Occipital lobe (tissue), 2 donors: ENCODE results near the gene GAS2. TPM values are rescaled to one million over a fixed set of nuclear protein-coding genes. Genes with fewer than 3 reads are reported as not detected.

Experiments used
- DNase-seq: peaks from one replicate; lab custom pipeline; 2025; lab: John Stamatoyannopoulos, UW
- total RNA-seq: library from RNA; depleted of rRNA; stranded (reverse); fragments of >200 nt; gene quantifications from one replicate; pipeline ENCODE4 v1.2.3, GENCODE V29; 2014

GAS2 gene
- total RNA-seq, 1 donor from 2014 or later = 13.4 TPM

DNA sequence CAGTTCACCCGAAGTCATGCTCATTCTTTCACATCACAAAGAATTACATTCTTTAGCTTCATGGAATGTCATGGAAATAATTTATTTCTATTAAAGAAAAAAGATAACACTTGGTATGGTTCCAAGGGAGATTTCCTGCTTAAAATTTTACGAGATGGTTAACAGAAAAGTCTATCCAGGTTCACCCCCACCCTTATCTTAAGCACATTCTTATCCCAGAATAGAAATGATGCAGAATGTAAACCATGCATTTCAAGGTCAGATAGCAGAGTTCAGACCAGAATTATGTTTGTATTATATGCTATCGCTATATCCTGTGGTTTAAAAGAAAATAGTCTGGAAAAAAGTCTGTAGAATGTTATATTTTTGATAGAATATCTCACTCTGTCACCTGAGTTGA is 58.7 kb downstream of the GAS2 start:
- DNase-seq = no peak

DNA sequence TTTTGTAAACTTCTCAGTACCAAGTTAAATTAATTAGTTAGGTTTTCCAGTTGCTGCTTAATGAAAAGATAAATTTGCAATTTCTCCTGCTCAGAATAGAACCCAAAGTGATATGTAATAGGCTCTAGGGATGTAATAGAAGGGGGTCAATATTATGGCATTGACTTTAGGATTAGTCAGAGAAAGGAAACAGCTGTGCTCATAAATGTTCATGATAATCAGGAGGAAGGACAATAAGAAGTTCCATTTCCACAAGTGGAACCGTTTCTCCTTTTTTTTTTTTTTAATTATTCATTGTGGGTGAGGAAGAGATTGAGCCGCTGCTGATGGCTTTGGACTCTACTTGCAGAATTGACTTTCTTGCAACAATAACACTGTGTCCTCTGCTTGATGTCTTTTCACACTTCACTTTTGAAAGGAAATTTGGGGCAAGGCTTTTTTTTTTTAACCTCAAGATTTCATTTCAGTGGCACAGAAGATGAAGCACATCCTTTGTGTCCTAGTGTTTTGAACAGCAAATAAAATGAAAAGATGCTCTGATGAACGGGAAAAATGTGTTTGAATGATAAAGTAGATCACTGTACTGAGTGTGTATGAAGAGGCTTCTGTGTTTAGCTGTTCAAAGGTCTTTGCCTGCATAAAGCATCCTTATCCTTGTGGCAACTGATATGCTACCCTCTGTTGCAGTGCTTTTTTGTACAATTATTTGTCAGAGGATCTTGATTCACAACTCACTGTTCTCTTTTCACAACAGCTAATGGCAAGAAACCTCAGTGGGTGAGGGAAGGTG is 62.4 kb downstream of the GAS2 start:
- DNase-seq = no peak

DNA sequence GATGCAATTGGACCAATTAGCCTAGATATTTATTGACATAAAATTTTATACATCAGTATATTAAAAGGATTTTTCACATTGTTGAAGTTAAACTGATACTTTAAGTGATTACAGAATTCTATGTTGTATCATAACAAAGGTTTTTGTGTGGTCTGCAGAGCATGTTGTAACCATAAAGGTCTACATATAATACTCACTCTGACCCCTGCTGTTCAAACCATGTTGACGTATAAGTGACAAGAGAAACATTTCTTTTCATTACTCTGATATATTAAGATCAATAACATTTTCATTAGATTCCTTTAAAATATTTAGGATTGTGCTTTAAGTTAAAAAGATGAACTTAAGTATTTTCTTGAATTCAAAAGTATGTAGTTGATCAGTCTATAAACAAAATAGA is 63.9 kb downstream of the GAS2 start:
- DNase-seq = no peak

DNA sequence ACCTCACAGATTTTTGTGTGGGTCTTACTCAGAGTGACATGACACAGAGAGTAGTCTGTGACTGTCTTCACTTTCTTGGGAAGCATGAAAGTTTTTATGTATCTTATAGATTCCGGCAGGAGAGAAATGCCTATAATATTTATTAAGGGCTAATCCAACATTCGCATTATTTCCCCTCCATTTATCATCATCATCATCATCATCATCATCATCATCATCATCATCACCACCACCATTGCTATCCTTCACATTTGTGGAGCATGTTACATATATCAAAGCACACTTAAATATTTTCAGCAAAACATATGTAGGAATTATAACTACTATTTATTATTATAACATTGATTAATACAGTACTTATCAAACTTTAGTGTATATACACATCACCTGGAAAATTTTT is 66.2 kb downstream of the GAS2 start:
- DNase-seq = no peak

DNA sequence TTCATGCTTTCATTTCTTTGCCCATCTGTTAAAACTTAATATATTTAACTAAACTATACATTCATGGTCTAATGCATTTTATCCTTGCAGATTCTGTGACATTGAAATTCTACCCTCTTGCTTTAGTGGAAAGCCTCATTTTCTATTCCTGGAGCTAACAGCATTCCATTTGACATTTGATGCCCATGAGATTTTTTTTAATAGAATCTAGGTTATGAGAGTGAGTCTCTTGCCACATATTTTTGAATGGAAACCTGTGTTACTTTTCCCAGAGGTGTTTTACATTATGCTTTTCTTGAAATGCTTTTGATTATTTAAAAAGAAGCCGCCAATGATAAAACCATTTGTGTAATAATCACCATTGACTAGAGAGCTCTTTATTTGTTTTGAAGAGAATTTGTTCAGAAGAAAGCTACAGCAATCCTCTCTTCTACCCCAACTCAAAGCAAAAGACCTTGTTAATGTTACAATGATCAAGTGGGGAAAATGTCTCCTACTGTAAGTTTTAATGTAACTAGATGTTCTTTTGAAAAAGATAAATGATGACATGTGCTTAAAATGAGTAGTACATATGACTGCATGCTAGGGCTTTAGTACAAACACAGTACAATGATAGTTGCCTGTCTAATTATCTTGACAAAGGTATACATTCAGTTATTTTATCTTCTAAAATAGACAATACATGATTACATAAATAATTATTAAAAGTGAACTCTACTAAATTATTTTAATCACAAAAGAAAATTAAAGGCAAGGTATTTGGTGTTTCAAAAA is 67.3 kb downstream of the GAS2 start:
- no peak for DNase-seq

DNA sequence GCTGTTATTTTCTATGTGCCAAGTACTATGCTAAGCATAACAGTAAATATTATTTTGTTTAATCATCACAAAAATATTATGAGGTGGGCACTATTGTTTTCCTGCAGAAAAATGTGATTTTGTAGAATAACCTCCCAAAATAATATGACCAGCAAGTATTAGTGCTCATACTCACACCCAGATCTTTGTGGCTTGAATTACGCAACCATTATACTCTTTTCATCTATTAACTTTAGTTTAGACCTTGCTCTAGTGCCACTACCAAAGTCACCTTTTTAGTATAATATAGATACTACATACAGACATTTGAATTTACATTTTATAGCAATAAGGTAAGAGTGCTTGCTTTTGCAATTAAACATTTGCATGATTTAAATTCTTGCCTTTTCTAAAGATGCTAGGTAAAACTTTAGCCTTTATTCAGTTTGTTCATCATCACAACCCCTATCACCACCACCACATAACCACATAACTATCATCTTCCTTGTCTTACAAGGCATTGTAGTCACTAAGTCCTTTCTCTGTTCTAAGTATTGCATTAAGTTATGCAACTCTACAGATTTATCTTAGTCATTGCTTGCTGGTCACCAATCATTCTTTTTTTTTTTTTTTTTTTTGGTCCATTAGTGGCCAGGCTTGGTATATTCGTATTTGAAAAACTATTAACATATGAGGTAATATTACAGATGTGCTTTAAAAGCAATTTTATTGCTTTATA is 68.4 kb downstream of the GAS2 start:
- no peak for DNase-seq

DNA sequence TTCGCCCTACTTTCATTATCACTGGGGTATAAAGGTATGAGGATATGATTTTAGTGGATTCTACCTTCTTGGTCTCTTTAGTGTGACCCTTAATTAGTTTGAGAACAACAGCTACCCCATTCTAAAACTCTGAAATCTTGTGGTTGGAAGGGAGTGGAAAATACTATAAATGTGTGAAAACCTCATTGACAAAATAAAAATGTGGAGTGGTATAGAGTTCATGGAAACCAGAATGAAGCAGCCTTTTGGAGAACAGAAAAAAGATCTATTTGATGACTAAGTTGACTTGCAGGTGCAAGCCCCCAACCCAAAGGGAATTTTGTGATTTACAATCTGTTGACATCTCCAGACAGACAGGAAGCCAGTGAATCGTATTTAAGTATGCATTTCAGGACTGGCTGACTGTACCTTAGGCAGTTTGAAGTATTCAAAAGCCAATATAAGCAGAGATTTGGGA is 75.8 kb downstream of the GAS2 start:
- no peak for DNase-seq

DNA sequence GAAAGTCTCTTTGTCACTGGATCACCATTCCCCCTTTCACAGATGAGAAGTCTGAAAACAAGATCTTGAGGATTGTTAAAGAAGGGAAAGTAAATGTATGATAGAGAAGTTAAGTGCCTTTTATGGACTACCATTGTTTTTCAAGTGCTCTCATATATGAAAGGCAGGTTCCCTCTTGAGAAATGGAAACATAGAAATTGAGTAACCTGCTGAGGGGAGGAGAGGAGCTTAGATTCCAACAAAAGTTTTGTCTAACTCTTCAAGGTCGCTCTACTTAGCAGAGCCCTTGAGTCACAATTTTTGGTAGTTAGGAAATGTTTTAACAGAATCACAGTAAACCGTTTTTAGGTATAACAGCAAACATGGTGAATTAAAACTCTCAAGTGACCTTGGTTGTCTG is 83.1 kb downstream of the GAS2 start:
- no peak for DNase-seq

DNA sequence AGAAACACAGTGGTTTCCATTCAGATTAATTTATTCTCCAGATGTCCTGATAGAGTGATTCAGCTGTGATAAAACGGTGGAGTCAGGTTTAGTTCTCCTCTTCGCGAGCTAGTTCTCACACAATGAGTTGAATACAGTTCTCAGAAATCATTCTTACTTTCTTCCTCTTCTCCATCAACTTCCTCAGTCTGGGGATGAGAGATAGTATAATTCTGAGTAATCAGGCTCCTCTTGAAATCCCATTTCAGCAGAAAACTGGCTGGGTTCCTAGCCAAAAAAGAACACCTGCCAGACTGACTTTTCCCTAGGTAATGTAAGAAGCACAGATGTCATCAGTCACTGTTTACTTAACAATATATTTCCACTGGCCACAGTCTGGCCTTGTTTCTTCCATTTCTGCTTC is 86.5 kb downstream of the GAS2 start:
- no peak for DNase-seq

DNA sequence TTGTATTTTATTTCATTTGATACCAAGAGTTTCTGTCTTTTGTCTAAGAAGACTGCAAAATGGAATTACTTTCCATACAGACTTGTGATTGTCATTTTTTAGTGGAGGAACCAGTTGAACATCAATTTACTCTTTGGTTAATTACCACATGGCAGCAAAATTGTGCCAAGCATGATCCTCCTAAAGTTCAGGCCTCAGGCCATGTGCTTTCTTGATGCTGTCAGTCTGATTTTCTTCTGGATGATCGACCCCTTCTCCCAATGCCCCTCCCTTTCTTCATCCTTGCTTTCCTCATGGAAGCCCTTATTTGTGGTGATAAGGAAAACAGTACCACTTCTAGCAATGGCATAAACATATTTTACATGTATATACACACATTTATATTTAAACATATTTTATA is 87.0 kb downstream of the GAS2 start:
- DNase-seq = no peak

DNA sequence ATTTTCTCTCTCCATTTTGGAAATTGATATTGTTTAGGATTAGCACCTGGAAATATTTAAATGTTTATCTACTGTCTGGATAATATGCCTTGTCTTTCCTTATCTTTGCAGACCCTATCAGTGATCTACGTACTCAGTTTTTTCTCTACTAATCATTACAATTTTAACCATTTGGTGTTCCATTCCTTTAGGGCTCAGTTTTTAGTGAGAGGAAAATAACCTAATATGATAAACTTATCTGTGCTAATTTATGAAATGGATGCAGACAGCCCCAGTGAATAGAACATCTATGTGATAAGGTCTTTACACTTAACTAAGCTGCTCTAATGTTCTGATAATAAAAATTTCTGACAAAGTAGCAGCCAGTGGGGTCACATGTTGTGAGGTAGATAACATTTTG is 94.7 kb downstream of the GAS2 start:
- no peak for DNase-seq

DNA sequence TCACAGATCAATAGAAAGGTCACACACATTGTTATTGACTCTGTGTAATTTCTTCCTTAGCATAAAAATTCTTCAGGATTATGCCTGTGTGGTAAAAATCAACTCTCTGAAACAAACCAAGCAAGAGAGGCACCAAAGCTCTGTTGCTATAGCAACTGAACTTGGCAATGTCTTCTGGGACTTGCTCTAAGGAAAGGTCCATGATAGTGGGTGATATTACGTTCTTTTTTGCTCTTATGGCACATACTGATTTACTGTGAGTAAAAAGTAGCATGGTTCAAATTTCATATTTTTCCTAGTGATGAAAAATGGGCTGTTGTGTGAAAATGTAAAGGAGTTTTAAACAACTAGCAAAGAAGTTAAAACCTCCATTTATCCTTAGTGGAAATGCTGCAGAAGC is 96.8 kb downstream of the GAS2 start:
- DNase-seq = no peak

DNA sequence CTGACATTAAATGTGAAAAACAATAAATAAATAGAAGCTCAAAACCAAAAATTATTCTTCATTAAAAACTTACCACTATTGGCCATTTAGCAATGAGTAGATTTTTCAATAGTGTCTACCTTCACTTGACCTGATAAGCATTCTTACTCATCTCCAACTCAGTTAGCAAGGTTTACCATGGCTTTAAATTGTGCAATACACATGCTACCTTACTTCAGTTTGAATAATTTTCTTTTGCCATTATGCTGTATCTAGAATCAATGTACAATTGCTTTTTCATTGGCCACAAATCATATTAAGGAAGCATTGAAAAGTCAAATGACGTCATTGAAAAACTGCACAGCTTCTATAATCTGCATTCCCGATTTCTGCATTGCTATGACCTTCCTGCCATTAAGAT is 98.3 kb downstream of the GAS2 start:
- DNase-seq = no peak

DNA sequence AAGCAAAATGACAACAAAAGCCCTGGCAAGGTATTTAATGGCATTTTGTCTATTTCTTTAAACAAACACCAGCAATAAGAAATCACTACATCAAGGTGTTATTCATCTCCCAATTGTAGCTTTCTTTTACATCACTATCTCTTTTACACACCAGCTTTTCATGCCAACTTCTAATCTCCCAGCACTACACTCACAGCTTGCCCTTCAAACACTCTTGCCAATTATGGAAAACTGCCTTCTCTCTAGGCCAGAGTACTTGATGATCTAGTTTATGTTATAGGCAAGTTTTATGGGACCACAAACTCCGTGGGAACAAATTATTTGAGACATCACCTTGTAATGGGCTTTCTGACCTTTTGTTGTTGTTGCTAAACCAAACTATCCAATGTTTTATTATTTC is 101.9 kb downstream of the GAS2 start:
- no peak for DNase-seq

DNA sequence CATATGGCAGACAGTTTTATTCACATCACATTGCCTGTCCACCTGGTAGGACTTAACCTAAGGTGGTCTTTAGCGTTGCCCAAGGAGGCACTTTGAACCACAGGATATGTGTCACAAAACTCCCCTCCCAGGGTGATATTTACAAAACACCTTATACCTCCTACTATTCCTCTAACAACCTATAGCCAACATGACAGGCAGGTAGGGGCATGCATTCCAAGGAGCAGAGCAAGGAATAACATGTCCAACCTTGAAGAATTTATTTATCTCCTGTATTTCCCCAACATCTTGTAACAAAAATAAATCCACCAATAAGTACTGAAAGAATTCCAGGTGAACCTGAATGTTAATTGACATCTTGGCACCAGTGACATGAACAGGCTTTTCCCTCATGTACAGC is 102.7 kb downstream of the GAS2 start:
- DNase-seq = no peak

DNA sequence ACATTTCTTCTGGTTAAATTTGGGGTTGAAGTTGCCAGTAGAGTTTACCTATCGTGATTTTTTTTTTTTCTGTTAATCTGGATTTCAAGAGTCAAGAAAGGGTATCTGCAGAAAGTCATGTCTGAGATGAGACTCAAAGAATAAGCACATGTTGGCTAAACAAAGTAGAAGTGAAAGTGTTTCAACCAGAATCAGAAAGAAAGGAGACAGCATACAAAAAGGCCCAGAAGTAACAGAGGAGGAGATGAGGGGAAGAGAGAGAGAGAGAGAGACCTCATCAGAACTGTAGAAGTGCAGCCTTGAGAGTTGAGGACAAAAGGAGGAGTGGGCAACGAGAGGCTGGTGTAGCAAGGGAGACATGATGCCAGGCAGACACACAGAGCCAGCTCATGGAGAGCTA is 108.3 kb downstream of the GAS2 start:
- no peak for DNase-seq

DNA sequence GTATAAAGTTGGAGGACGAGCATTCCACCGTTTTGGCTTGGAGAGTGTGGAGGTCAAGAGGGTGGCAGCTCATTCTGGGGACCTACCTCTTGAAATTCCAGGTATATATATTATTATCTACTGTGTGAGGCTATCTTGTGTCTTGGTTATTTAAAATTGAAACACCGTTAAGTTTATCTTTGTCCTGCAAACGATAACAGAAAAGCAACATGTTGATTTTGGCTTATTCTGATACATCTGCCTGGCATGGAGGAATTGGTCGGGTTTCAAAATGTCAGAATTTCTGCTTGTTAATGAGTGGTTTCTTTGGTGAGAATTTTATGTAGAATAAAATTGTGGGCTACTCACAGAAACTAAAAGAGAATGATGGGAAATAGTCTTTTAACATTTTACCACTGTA is 108.8 kb downstream of the GAS2 start:
- DNase-seq = no peak

DNA sequence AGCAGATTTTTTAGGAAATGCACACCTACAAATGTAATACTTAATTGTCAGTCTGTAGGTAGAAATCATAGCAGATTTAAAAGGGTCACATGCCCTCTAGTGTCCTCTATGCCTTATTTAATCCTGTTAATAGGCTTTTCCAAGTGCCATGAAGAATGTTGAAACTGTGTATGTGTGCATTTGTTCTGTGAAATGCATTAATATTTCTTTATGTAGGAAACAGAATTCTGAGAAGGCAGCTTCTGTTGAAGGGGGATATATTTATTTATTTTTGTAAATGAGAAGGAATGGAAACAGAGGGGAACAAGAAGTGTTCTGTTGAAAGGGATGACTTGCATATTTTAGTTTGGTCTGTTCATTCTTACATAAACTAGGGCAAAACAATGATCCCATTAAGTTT is 112.2 kb downstream of the GAS2 start:
- DNase-seq = no peak

DNA sequence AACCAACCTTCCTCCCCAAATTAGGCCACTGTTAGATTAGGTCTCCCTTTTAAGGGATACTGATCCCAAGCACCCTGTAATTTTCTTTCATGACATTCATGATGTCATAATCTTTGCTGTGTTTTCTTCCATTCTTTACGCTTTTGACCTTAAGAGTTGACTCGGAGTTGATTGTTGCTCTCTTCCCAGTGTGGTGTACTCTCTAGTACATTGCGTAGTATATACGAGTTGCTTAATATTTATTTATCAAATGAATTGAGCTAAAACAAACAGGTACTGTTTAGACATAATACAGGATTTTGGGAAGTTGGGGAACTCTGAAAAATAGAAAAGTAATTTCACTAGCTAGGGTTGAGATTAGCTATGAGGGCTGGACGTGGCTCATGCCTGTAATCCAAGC is 113.4 kb downstream of the GAS2 start:
- DNase-seq = no peak

DNA sequence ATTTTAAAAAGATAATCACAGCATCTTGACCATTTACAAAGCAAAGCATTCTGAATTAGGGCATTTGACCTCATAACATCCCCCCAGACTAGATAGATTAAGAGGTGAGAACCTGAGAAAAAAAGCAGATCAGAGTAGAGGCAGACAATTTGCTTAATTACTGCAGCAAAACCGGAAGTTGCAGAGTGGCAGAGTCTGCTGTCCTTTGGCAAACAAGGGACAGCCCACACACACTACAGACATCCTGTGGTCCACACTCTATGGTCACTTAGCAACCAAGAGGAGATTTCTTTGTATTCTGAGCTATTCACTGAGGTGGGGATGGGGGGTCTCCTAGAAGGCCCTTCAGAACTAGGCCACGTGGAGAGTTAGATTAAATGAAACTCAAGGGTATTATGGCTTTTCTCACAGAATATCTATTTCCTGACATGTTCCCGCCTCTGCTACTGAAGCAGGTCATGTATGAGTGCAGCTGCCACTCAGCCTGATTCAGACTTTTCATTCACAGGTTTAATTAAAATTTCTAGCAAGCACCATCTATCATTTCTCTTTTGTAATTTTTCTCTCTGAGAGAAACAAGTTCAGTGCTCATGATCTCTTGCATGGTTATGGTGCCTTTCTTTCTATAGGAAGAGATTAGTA is 114.7 kb downstream of the GAS2 start:
- no peak for DNase-seq

DNA sequence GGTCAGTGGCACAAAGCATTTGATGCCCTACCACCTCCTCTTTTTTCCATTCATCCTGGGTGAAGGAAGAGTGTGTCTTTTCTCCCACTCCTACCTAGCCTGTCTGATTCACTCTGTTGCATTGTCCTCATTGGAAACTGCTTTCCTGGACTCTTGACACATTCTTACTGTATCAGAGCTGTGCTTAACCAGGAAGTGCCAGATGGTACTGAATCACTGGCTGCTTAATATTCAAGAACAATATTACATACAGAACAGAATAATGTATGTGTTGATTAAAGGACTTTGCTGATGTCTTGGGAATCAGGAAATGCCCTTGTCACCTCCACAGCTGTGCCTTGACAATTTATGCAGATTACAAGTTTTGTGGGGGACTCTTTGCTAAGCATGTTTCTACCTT is 118.8 kb downstream of the GAS2 start:
- DNase-seq = no peak

DNA sequence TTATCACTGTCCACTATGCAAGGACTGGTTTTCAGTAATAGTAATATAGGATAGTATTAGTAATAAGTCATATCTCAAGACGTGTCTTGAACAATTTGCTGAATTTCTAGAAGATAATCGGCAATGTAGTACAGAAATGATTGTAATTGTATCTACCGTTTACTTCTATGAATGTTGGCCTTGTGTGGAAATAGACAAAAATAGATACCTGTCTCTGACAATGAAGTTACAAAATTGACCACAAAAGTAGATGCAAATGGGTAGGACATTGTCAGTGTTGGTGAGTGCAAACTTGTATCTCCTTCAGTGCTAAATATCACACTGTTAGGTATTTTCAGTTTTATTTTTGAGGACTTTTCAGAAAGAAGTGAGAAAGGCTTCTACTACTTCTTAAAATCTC is 120.1 kb downstream of the GAS2 start:
- no peak for DNase-seq
